ENCODE results near the gene GDA. TPM values are rescaled to one million over a fixed set of nuclear protein-coding genes. Genes with fewer than 3 reads are reported as not detected.

Gene GDA
- total RNA-seq, 1 experiment from 2014 or later = not detected

DNA sequence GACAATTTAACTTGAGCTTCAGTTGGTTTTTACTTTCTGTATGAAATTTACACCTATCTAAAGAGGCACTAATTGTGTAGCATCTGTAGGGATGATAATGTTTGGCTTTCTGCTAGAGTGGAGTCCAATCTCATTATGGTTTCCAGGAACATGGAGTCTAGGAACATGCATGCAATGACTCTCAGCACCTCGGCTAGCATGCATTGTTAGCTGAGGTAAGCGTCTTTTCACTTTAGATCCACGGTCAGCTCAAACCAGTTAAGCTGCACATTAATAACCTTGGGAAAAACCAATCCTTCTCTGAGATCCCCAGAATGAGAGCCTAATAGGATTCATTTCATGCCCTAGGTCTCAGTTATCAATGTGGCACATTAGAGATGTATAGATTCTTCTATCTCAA, 7.8 kb upstream of the GDA start:
- Mint-ChIP-seq H3K4me3 (ENCODE audit: unreplicated experiment) (no peak overlapping the region), H3K36me3 (ENCODE audit: insufficient read depth, unreplicated experiment) (no peaks in the 10 kb centered on the region), H3K27ac (ENCODE audit: low read depth, unreplicated experiment) (no peak overlapping the region), H3K9me3 (ENCODE audit: unreplicated experiment) (no peaks in the 10 kb centered on the region), H3K27me3 (ENCODE audit: insufficient read depth, unreplicated experiment) (no peaks in the 10 kb centered on the region), H3K4me1 (ENCODE audit: insufficient read depth, unreplicated experiment) (peaks cover 24% of the 10 kb centered on the region)
- DNase-seq (ENCODE audit: unreplicated experiment) = no peak
- ChIA-PET POLR2A (no interaction called here), CTCF (interaction anchor here (0.6 to 1.7 kb wide), 5 partner anchors 62 to 132 kb away, joined by 3 to 4 read pairs (median 3); no protein-coding TSS in a partner anchor)
- intact Hi-C loops (cut with micrococcal nuclease) = no loop called here
- BruUV-seq (replicated peaks) = no TSS peak
- TF ChIP-seq, protein P1, sequence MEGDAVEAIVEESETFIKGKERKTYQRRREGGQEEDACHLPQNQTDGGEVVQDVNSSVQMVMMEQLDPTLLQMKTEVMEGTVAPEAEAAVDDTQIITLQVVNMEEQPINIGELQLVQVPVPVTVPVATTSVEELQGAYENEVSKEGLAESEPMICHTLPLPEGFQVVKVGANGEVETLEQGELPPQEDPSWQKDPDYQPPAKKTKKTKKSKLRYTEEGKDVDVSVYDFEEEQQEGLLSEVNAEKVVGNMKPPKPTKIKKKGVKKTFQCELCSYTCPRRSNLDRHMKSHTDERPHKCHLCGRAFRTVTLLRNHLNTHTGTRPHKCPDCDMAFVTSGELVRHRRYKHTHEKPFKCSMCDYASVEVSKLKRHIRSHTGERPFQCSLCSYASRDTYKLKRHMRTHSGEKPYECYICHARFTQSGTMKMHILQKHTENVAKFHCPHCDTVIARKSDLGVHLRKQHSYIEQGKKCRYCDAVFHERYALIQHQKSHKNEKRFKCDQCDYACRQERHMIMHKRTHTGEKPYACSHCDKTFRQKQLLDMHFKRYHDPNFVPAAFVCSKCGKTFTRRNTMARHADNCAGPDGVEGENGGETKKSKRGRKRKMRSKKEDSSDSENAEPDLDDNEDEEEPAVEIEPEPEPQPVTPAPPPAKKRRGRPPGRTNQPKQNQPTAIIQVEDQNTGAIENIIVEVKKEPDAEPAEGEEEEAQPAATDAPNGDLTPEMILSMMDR (IDR thresholded peaks at IDR 0.05; ENCODE audit: unreplicated experiment) = no peak

DNA sequence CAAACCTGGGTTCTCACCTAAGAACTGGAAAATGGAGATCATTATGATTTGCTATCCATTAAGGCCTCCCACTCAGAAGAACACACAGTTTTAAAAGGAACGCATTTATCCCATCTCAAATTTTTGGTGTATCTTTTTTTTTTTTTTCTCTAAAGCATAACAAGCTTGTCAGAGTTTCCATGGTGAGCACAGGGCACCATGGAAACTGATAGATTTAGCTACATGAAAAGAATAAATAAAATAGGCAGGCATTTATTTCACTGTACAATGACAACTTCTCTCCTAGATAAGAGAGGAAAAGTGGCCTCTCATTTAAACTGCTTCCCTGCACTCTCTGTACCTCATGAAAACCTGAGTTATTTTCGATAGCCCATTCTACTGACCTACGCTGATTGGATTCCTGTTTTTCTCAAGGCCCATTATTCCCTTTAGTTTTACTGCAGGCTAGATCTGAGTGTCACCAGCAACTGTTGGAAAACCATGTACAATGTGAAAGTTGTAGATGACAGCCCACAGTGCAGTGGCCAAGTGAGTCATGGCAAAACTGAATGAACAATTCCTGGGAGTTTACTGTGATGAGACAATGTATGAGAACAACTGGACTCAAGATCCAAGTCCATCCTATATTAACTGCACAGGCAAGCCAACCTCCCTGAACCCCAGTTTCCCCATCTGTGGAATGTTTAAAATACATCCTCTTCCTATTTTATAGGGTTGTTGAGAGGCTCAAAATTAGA, 4.3 kb upstream of the GDA start:
- POLR2A ChIA-PET = no interaction called here
- no TSS peak for BruUV-seq (replicated peaks)
- DNase-seq (ENCODE audit: unreplicated experiment) = no peak

GRCh38 chr9:72145733-72146505, 3.3 kb upstream of the GDA start:
- peaks cover 7% of the 10 kb centered on the region for H3K4me1 Mint-ChIP-seq (ENCODE audit: insufficient read depth, unreplicated experiment)
- no peak overlapping the region for H3K27ac Mint-ChIP-seq (ENCODE audit: low read depth, unreplicated experiment)
- intact Hi-C loops (cut with micrococcal nuclease) = no loop called here
- DNase-seq (ENCODE audit: unreplicated experiment) = no peak
- no peaks in the 10 kb centered on the region for H3K27me3 Mint-ChIP-seq (ENCODE audit: insufficient read depth, unreplicated experiment)
- ChIA-PET CTCF (interaction anchor here (0.6 to 1.1 kb wide), 4 partner anchors 66 to 936 kb away, joined by 3 read pairs; no protein-coding TSS in a partner anchor), POLR2A (no interaction called here)
- H3K9me3 Mint-ChIP-seq (ENCODE audit: unreplicated experiment) = no peaks in the 10 kb centered on the region
- no peaks in the 10 kb centered on the region for H3K36me3 Mint-ChIP-seq (ENCODE audit: insufficient read depth, unreplicated experiment)
- no peak overlapping the region for H3K4me3 Mint-ChIP-seq (ENCODE audit: unreplicated experiment)
- BruUV-seq (replicated peaks) = no TSS peak
- TF ChIP-seq, protein P1 (IDR thresholded peaks at IDR 0.05; ENCODE audit: unreplicated experiment) = no peak

More for the DNA sequence above, 4.3 kb upstream of the GDA start:
- no peaks in the 10 kb centered on the region for H3K27me3 Mint-ChIP-seq (ENCODE audit: insufficient read depth, unreplicated experiment)
- peaks cover 16% of the 10 kb centered on the region for H3K4me1 Mint-ChIP-seq (ENCODE audit: insufficient read depth, unreplicated experiment)
- H3K9me3 Mint-ChIP-seq (ENCODE audit: unreplicated experiment) = no peaks in the 10 kb centered on the region
- CTCF ChIA-PET = interaction anchor here (0.6 to 0.9 kb wide), 4 partner anchors 97 to 937 kb away, joined by 3 read pairs; no protein-coding TSS in a partner anchor
- H3K4me3 Mint-ChIP-seq (ENCODE audit: unreplicated experiment) = no peak overlapping the region
- TF ChIP-seq, protein P1 (IDR thresholded peaks at IDR 0.05; ENCODE audit: unreplicated experiment) = no peak
- H3K36me3 Mint-ChIP-seq (ENCODE audit: insufficient read depth, unreplicated experiment) = no peaks in the 10 kb centered on the region
- intact Hi-C loops (cut with micrococcal nuclease) = no loop called here
- no peak overlapping the region for H3K27ac Mint-ChIP-seq (ENCODE audit: low read depth, unreplicated experiment)

- no TSS peak for BruUV-seq (replicated peaks)
- Mint-ChIP-seq H3K4me1 (ENCODE audit: insufficient read depth, unreplicated experiment) (peaks cover 7% of the 10 kb centered on the region), H3K9me3 (ENCODE audit: unreplicated experiment) (no peaks in the 10 kb centered on the region), H3K36me3 (ENCODE audit: insufficient read depth, unreplicated experiment) (no peaks in the 10 kb centered on the region), H3K4me3 (ENCODE audit: unreplicated experiment) (no peak overlapping the region), H3K27me3 (ENCODE audit: insufficient read depth, unreplicated experiment) (no peaks in the 10 kb centered on the region), H3K27ac (ENCODE audit: low read depth, unreplicated experiment) (no peak overlapping the region)
- intact Hi-C loops (cut with micrococcal nuclease) = no loop called here
- POLR2A ChIA-PET = no interaction called here
- CTCF ChIA-PET = no interaction called here
- DNase-seq (ENCODE audit: unreplicated experiment) = no peak
- TF ChIP-seq, protein P1 (IDR thresholded peaks at IDR 0.05; ENCODE audit: unreplicated experiment) = no peak
Measured at GRCh38 chr9:72147676-72148075, 1.6 kb upstream of the GDA start.
